ENCODE results near the gene CFAP92. TPM values are rescaled to one million over a fixed set of nuclear protein-coding genes. Genes with fewer than 3 reads are reported as not detected.
A peak's percentile ranks its signal among the peaks of the same experiment; 100 is the strongest.

CFAP92 gene
- total RNA-seq, 2 experiments from 2014 or later, result 0.19 to 0.45 TPM

- intact Hi-C loops (cut with DNase I, micrococcal nuclease), result no loop called here
- no peaks in the 10 kb centered on the region for H3K36me3 ChIP-seq (ENCODE audit: insufficient read depth, low read length)
- Mint-ChIP-seq H3K9me3 (peaks cover 3% of the 10 kb centered on the region), H3K4me1 (ENCODE audit: low read depth) (no peaks in the 10 kb centered on the region), H3K27me3 (no peaks in the 10 kb centered on the region), H3K36me3 (ENCODE audit: low read depth) (no peaks in the 10 kb centered on the region), H3K27ac (no peak overlapping the region), H3K4me3 (no peak overlapping the region)
- H3K27ac ChIP-seq (ENCODE audit: low read depth in 1 of 2, low read length in 2 of 2), result no peak overlapping the region
- no peak for DNase-seq
- ChIA-PET POLR2A (no interaction called here), CTCF (no interaction called here)
- TF ChIP-seq CTCF (IDR thresholded peaks at IDR 0.05), result no peak
- ATAC-seq (ENCODE audit: poor library complexity), result no peak
- H3K4me3 ChIP-seq (ENCODE audit: low read length), result no peak overlapping the region
- H3K9me3 ChIP-seq (ENCODE audit: control insufficient read depth in 1 of 2, insufficient read depth in 1 of 2, low read length in 2 of 2), result peaks cover 0 to 3% of the 10 kb centered on the region in 2 experiments
- H3K27me3 ChIP-seq (ENCODE audit: control insufficient read depth in 1 of 2, insufficient read depth in 2 of 2, low read length in 2 of 2), result no peaks in the 10 kb centered on the region
- H3K4me1 ChIP-seq (ENCODE audit: insufficient read depth, low read length), result no peaks in the 10 kb centered on the region
Observed at GRCh38 chr3:128956440-128956839, 37.4 kb downstream of the CFAP92 start.

- intact Hi-C loops (cut with DNase I, micrococcal nuclease), result no loop called here
- ChIA-PET POLR2A (no interaction called here), CTCF (interaction anchor here (0.9 to 1.5 kb wide), 2 partner anchors 20 to 75 kb away, joined by 3 read pairs; no protein-coding TSS in a partner anchor)
- DNase-seq, result peak in 8 of 14 experiments; percentile 2 to 55 (median 19)
- H3K9me3 Mint-ChIP-seq, result no peaks in the 10 kb centered on the region
- Histone ChIP-seq H3K4me3 (ENCODE audit: low read length) (no peak overlapping the region), H3K4me1 (ENCODE audit: insufficient read depth, low read length) (no peaks in the 10 kb centered on the region), H3K27ac (ENCODE audit: low read depth in 1 of 2, low read length in 2 of 2) (no peak overlapping the region), H3K9me3 (ENCODE audit: control insufficient read depth in 1 of 2, insufficient read depth in 1 of 2, low read length in 2 of 2) (no peaks in the 10 kb centered on the region), H3K36me3 (ENCODE audit: insufficient read depth, low read length) (no peaks in the 10 kb centered on the region), H3K27me3 (ENCODE audit: control insufficient read depth in 1 of 2, insufficient read depth in 2 of 2, low read length in 2 of 2) (no peaks in the 10 kb centered on the region)
- no peak overlapping the region for H3K27ac Mint-ChIP-seq
- TF ChIP-seq CTCF (IDR thresholded peaks at IDR 0.05), result peak; percentile 30
- H3K4me3 Mint-ChIP-seq, result no peak overlapping the region
- no peaks in the 10 kb centered on the region for H3K27me3 Mint-ChIP-seq
- H3K4me1 Mint-ChIP-seq (ENCODE audit: low read depth), result no peaks in the 10 kb centered on the region
- H3K36me3 Mint-ChIP-seq (ENCODE audit: low read depth), result no peaks in the 10 kb centered on the region
- peak; percentile 71 for ATAC-seq (ENCODE audit: poor library complexity)
Observed at GRCh38 chr3:128950223-128950938, 43.5 kb downstream of the CFAP92 start.

GRCh38 chr3:128949158-128949557 lies 44.7 kb downstream of the CFAP92 start:
- Histone ChIP-seq H3K4me1 (ENCODE audit: insufficient read depth, low read length) (no peaks in the 10 kb centered on the region), H3K9me3 (ENCODE audit: control insufficient read depth in 1 of 2, insufficient read depth in 1 of 2, low read length in 2 of 2) (no peaks in the 10 kb centered on the region), H3K27me3 (ENCODE audit: control insufficient read depth in 1 of 2, insufficient read depth in 2 of 2, low read length in 2 of 2) (no peaks in the 10 kb centered on the region), H3K36me3 (ENCODE audit: insufficient read depth, low read length) (no peaks in the 10 kb centered on the region), H3K27ac (ENCODE audit: low read depth in 1 of 2, low read length in 2 of 2) (no peak overlapping the region), H3K4me3 (ENCODE audit: low read length) (no peak overlapping the region)
- H3K27ac Mint-ChIP-seq, result no peak overlapping the region
- DNase-seq, result no peak
- intact Hi-C loops (cut with DNase I, micrococcal nuclease), result no loop called here
- no peaks in the 10 kb centered on the region for H3K4me1 Mint-ChIP-seq (ENCODE audit: low read depth)
- no peak overlapping the region for H3K4me3 Mint-ChIP-seq
- H3K9me3 Mint-ChIP-seq, result no peaks in the 10 kb centered on the region
- peaks cover 8% of the 10 kb centered on the region for H3K27me3 Mint-ChIP-seq
- CTCF ChIA-PET, result no interaction called here
- TF ChIP-seq CTCF (IDR thresholded peaks at IDR 0.05), result no peak
- POLR2A ChIA-PET, result no interaction called here
- no peak for ATAC-seq (ENCODE audit: poor library complexity)
- H3K36me3 Mint-ChIP-seq (ENCODE audit: low read depth), result no peaks in the 10 kb centered on the region
